Rectal smooth muscle tissue (tissue), 1 donor: ENCODE data around the gene SATL1.

Experiments used
- H3K27ac ChIP-seq: one replicate; pipeline ENCODE4 v1.7.0; 2013; ENCODE audit warnings: low read depth, low read length, inconsistent platforms
- H3K27me3 ChIP-seq: one replicate; pipeline ENCODE4 v1.7.0; 2013; ENCODE audit warnings: low read length; ENCODE audit not compliant: control insufficient read depth, insufficient read depth
- H3K36me3 ChIP-seq: one replicate; pipeline ENCODE4 v1.7.0; 2013; ENCODE audit warnings: low read length; ENCODE audit not compliant: control insufficient read depth, insufficient read depth
- H3K4me1 ChIP-seq: one replicate; pipeline ENCODE4 v1.7.0; 2013; ENCODE audit warnings: low read length; ENCODE audit not compliant: control insufficient read depth, insufficient read depth
- H3K4me3 ChIP-seq: one replicate; pipeline ENCODE4 v1.7.0; 2013; ENCODE audit warnings: low read length
- H3K9ac ChIP-seq: one replicate; pipeline ENCODE4 v1.7.0; 2013; ENCODE audit warnings: low read length

SATL1 gene

GRCh38 chrX:85159644-85160043, 83.9 kb downstream of the SATL1 start:
- Histone ChIP-seq H3K36me3 (no peaks in the 10 kb centered on the region), H3K4me3 (no peak overlapping the region), H3K27ac (no peak overlapping the region), H3K27me3 (no peaks in the 10 kb centered on the region), H3K4me1 (no peaks in the 10 kb centered on the region), H3K9ac (no peak overlapping the region)

DNA sequence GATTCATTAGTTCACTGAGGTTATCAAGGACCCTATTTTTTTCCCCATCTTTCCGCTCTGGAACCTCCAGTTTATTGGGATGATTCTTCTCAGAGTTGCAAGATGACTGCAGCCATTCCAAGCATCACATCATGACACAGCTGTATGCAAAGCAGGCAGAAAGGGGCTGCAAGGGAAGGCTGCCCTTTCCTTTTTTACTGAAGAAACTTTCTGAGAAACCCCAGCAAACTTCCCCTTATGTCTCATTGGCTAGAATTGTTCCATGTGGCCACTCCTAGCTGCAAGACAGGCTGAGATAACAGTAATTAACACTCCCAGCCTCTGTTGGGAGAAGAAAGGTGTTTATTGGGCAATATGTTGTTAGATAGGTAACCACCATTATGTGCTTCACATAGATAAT, 102.6 kb downstream of the SATL1 start:
- Histone ChIP-seq H3K4me3 (no peak overlapping the region), H3K27ac (no peak overlapping the region), H3K27me3 (no peaks in the 10 kb centered on the region), H3K9ac (no peak overlapping the region), H3K36me3 (no peaks in the 10 kb centered on the region), H3K4me1 (no peaks in the 10 kb centered on the region)

DNA sequence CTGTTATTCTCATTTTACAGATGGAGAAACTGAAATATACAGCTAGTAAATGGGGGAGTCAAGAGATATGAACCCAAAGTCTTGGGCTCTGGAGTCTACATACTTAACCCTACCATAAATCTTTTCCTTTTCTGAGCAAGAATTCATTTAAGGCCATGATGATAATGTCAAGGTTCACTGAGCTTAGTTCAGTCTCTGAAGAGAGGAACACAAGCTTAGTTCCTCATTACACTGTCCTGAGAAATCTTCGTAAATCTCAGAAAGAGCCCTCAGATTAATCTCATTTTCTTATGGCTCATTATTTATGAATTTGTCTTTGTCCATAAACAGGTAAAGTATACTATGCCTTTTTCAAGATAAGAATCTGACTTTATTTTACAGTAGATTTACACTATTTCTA, 104.2 kb downstream of the SATL1 start:
- H3K27ac ChIP-seq = no peak overlapping the region
- H3K4me3 ChIP-seq = no peak overlapping the region
- no peak overlapping the region for H3K9ac ChIP-seq
- no peaks in the 10 kb centered on the region for H3K36me3 ChIP-seq
- H3K27me3 ChIP-seq = no peaks in the 10 kb centered on the region
- no peaks in the 10 kb centered on the region for H3K4me1 ChIP-seq

DNA sequence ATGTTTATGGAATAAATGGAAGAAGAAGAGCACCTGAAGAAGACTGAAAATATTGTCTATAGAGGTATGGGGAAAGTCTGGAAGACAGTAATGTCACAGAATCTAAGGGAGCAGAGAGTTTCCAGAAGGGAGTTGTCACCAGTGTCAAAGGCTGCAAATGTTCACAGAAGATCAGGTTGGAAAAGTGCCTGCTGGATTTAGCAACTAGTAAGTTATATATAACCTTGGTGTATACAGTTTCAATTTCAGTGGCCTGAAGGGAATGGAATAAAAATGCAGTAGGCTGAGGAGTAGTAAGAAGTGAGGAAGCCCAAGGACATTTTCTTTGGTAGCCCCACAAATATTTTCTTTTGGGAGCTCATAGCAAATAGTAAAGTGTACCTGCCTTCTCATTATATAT, 107.2 kb downstream of the SATL1 start:
- no peaks in the 10 kb centered on the region for H3K4me1 ChIP-seq
- H3K27me3 ChIP-seq = no peaks in the 10 kb centered on the region
- H3K36me3 ChIP-seq = no peaks in the 10 kb centered on the region
- H3K27ac ChIP-seq = no peak overlapping the region
- H3K4me3 ChIP-seq = no peak overlapping the region
- no peak overlapping the region for H3K9ac ChIP-seq

- H3K9ac ChIP-seq = no peak overlapping the region
- H3K4me3 ChIP-seq = no peak overlapping the region
- H3K4me1 ChIP-seq = no peaks in the 10 kb centered on the region
- no peak overlapping the region for H3K27ac ChIP-seq
- peaks cover 4% of the 10 kb centered on the region for H3K27me3 ChIP-seq
- H3K36me3 ChIP-seq = no peaks in the 10 kb centered on the region
Measured at GRCh38 chrX:85115252-85115651, 128.3 kb downstream of the SATL1 start.

- no peaks in the 10 kb centered on the region for H3K36me3 ChIP-seq
- H3K27me3 ChIP-seq = peaks cover 4% of the 10 kb centered on the region
Measured at GRCh38 chrX:85114776-85115175, 128.8 kb downstream of the SATL1 start.

GRCh38 chrX:85114171-85114570, 129.4 kb downstream of the SATL1 start:
- no peak overlapping the region for H3K4me3 ChIP-seq
- H3K9ac ChIP-seq = no peak overlapping the region
- H3K27ac ChIP-seq = no peak overlapping the region
- no peaks in the 10 kb centered on the region for H3K36me3 ChIP-seq
- H3K27me3 ChIP-seq = peaks cover 2% of the 10 kb centered on the region
- H3K4me1 ChIP-seq = no peaks in the 10 kb centered on the region

More at GRCh38 chrX:85114776-85115175, 128.8 kb downstream of the SATL1 start:
- Histone ChIP-seq H3K27ac (no peak overlapping the region), H3K4me1 (no peaks in the 10 kb centered on the region), H3K4me3 (no peak overlapping the region), H3K9ac (no peak overlapping the region)

- H3K4me1 ChIP-seq = no peaks in the 10 kb centered on the region
- H3K9ac ChIP-seq = no peak overlapping the region
- H3K36me3 ChIP-seq = no peaks in the 10 kb centered on the region
- no peak overlapping the region for H3K27ac ChIP-seq
- no peaks in the 10 kb centered on the region for H3K27me3 ChIP-seq
- no peak overlapping the region for H3K4me3 ChIP-seq
Measured at GRCh38 chrX:85113746-85114145, 129.8 kb downstream of the SATL1 start.

GRCh38 chrX:85112293-85112692, 131.3 kb downstream of the SATL1 start:
- Histone ChIP-seq H3K4me1 (no peaks in the 10 kb centered on the region), H3K9ac (no peak overlapping the region), H3K27me3 (no peaks in the 10 kb centered on the region), H3K4me3 (no peak overlapping the region), H3K27ac (no peak overlapping the region), H3K36me3 (no peaks in the 10 kb centered on the region)

GRCh38 chrX:85111347-85111746, 132.2 kb downstream of the SATL1 start:
- Histone ChIP-seq H3K27ac (no peak overlapping the region), H3K9ac (no peak overlapping the region), H3K36me3 (no peaks in the 10 kb centered on the region), H3K4me3 (no peak overlapping the region), H3K27me3 (no peaks in the 10 kb centered on the region), H3K4me1 (no peaks in the 10 kb centered on the region)

DNA sequence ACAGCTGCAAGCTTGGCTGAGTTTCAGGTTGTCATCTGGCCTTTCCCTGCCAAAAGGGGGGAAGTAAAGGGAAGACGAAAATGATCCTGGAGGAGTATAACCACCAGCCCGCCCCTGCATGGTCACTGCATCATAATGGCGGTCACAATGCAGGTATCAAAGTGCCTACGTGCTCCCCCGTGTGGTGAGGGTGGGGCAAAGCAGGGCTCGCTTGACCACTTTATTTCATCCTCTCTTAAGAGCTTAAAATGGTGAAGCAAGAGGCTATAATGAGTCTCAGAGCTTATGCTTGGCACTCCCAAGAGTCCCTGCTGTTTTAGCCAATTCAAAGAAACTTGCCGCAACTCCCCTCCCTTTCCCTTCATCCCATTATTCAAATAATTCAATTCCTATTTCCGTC, 134.3 kb downstream of the SATL1 start:
- Histone ChIP-seq H3K27ac (no peak overlapping the region), H3K36me3 (no peaks in the 10 kb centered on the region), H3K27me3 (no peaks in the 10 kb centered on the region), H3K4me1 (no peaks in the 10 kb centered on the region), H3K9ac (no peak overlapping the region), H3K4me3 (no peak overlapping the region)

- no peaks in the 10 kb centered on the region for H3K4me1 ChIP-seq
- H3K4me3 ChIP-seq = no peak overlapping the region
- no peak overlapping the region for H3K9ac ChIP-seq
- H3K27me3 ChIP-seq = no peaks in the 10 kb centered on the region
- no peak overlapping the region for H3K27ac ChIP-seq
- no peaks in the 10 kb centered on the region for H3K36me3 ChIP-seq
Measured at GRCh38 chrX:85108165-85108564, 135.4 kb downstream of the SATL1 start.

- no peaks in the 10 kb centered on the region for H3K36me3 ChIP-seq
- no peak overlapping the region for H3K27ac ChIP-seq
- no peak overlapping the region for H3K9ac ChIP-seq
- H3K4me1 ChIP-seq = no peaks in the 10 kb centered on the region
- no peak overlapping the region for H3K4me3 ChIP-seq
- no peaks in the 10 kb centered on the region for H3K27me3 ChIP-seq
Measured at GRCh38 chrX:85107407-85107806, 136.2 kb downstream of the SATL1 start.
